Measurements from ENCODE around the gene CCDC63. TPM values are rescaled to one million over a fixed set of nuclear protein-coding genes. Genes with fewer than 3 reads are reported as not detected.

The CCDC63 gene
- total RNA-seq, 1 donor from 2014 or later: not detected

DNA sequence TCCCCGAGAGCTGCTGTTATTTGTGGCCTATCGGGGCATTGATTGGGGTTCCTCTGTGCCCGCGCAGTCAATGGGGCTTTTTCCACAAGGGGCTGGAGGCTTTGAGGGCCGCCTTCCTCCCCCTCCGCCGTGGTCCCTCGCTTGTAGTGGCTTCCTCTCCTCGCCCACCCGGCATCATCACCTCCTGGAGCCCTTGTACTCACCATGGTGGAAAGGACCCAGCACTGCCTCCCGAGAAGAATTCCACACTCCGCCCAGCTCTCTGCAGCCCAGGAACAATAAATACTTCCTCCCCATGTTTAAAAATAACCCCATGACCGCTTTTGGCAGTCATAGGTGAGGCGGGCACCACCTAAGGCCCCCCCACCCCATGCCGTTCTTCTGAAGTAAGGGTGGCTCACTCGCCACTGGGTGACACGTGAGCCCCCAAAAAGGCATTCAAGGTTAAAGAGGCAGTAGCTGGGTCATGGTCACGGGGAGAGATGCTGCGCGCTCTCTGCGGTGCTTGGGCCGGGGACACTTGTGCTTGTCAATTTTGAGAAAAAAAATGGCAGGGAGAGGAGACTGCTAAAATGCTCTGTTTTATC lies 73.6 kb downstream of the CCDC63 start, which contains the start of gene MYL2:
Gene MYL2 (minus strand): TSS at position 256 of the 587 bp plus-strand sequence. CDS start 50 bp downstream, at position 206.
- intact Hi-C loops (cut with DNase I): no loop called here
- DNase-seq (no peak), ATAC-seq (no peak)
- Histone ChIP-seq H3K4me1 (no peaks in the 10 kb centered on the region), H3K9me3 (no peaks in the 10 kb centered on the region), H3K27ac (no peak within 1 kb of the TSS), H3K36me3 (no peaks in the 10 kb centered on the region), H3K4me3 (no peak within 1 kb of the TSS), H3K27me3 (ENCODE audit: low read depth) (peaks cover 12% of the 10 kb centered on the region)
- no peak for TF ChIP-seq CTCF (IDR thresholded peaks at IDR 0.05)

GRCh38 chr12:110921262-110921661 lies 74.5 kb downstream of the CCDC63 start:
- no peaks in the 10 kb centered on the region for H3K4me1 ChIP-seq
- H3K4me3 ChIP-seq: no peak overlapping the region
- H3K27ac ChIP-seq: no peak overlapping the region
- DNase-seq (no peak), ATAC-seq (no peak)
- intact Hi-C loops (cut with DNase I): no loop called here
- H3K9me3 ChIP-seq: no peaks in the 10 kb centered on the region
- H3K36me3 ChIP-seq: no peaks in the 10 kb centered on the region
- TF ChIP-seq CTCF (IDR thresholded peaks at IDR 0.05): no peak
- peaks cover 19% of the 10 kb centered on the region for H3K27me3 ChIP-seq (ENCODE audit: low read depth)

- intact Hi-C loops (cut with DNase I): no loop called here
- no peaks in the 10 kb centered on the region for H3K9me3 ChIP-seq
- H3K27ac ChIP-seq: no peak overlapping the region
- no peak for ATAC-seq
- H3K36me3 ChIP-seq: no peaks in the 10 kb centered on the region
- TF ChIP-seq CTCF (IDR thresholded peaks at IDR 0.05): no peak
- peaks cover 19% of the 10 kb centered on the region for H3K27me3 ChIP-seq (ENCODE audit: low read depth)
- no peak for DNase-seq
- H3K4me3 ChIP-seq: no peak overlapping the region
- no peaks in the 10 kb centered on the region for H3K4me1 ChIP-seq
Measured at GRCh38 chr12:110922652-110923051, 75.9 kb downstream of the CCDC63 start.

DNA sequence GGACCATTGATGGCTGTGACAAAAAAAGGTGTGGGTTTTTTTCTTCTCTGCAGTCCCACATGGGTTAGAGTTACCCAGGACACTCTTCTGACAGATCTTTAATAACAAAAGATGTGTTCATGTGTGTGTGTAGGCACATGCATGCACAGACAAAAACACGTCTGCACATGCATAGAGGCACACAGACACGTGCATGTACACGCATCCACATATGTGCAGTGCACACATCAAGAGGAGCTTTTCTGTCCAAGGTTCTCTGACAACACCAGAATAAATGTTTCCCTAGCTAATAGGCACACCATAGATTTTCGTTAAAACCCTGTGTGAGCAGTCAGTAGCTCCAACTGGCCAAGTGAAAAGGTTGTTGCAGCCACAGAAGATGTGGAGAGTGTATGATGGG lies 76.4 kb downstream of the CCDC63 start:
- DNase-seq (no peak), ATAC-seq (no peak)
- Histone ChIP-seq H3K36me3 (no peaks in the 10 kb centered on the region), H3K4me1 (no peaks in the 10 kb centered on the region), H3K9me3 (no peaks in the 10 kb centered on the region), H3K27me3 (ENCODE audit: low read depth) (peaks cover 19% of the 10 kb centered on the region), H3K4me3 (no peak overlapping the region), H3K27ac (no peak overlapping the region)
- TF ChIP-seq CTCF (IDR thresholded peaks at IDR 0.05): no peak
- intact Hi-C loops (cut with DNase I): no loop called here

DNA sequence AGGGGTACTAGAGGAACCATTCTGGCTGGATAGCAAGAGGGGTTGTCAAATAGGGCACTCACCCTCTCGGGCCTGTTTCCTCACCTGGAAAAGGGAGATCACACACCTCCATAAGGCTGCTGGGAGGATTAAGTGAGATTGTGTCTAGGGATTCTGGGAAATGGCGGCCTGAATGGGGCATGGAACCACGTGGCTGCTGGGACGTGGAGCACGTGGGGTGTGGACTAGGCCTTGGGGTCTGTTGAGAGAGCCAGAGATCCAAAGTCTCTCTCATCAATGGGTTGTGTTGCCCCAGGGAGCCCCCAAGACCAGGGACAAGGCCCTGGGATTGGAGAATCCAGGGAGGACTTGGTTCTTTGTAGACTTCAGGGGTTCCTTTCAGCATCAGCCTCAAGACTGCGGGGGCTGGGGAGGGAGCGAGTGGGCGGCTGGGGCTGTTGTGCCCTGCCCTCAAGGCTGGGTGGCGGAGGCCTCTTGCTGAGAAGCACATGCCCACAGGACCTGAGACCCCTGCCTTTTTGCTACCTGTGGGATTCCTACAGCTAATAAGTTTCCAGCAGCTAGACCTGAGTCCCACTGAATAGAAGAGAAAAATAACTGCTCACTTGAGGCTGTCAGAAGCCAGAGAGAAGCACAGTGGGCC lies 77.0 kb downstream of the CCDC63 start:
- H3K36me3 ChIP-seq: no peaks in the 10 kb centered on the region
- peaks cover 19% of the 10 kb centered on the region for H3K27me3 ChIP-seq (ENCODE audit: low read depth)
- DNase-seq (no peak), ATAC-seq (no peak)
- no peaks in the 10 kb centered on the region for H3K9me3 ChIP-seq
- no peak overlapping the region for H3K27ac ChIP-seq
- no peak overlapping the region for H3K4me3 ChIP-seq
- no peaks in the 10 kb centered on the region for H3K4me1 ChIP-seq
- TF ChIP-seq CTCF (IDR thresholded peaks at IDR 0.05): no peak
- intact Hi-C loops (cut with DNase I): no loop called here

Data from lower lobe of right lung (tissue), 2 donors.